Measurements from ENCODE around the gene FBXW8.

- no peak for TF ChIP-seq POLR2AphosphoS5 (IDR thresholded peaks at IDR 0.05; ENCODE audit: low read depth, low read length)
- no peak for TF ChIP-seq POLR2A (IDR thresholded peaks at IDR 0.05; ENCODE audit: low read depth, low read length)
- no peak for TF ChIP-seq PAX5 (IDR thresholded peaks at IDR 0.05; ENCODE audit: insufficient read depth, low read length, severe bottlenecking)
- TF ChIP-seq TAF1 (IDR thresholded peaks at IDR 0.05; ENCODE audit: low read depth, low read length) = no peak
- no peak for TF ChIP-seq POU2F2 (IDR thresholded peaks at IDR 0.05; ENCODE audit: low read depth, low read length)
Measured at GRCh38 chr12:117017807-117018206, 107.1 kb downstream of the FBXW8 start.
